Natural killer cell treated with Interleukin-12 subunit alpha and Interleukin-12 subunit beta and Interleukin-15 and Interleukin-18, amount 100 ng/mL, for 72 hours (primary cell): Measurements from ENCODE around the gene STK32C. TPM values are rescaled to one million over a fixed set of nuclear protein-coding genes. Genes with fewer than 3 reads are reported as not detected.
"Not testable (repeated sequence)": the region's sequence is repeated elsewhere in the genome, so short reads cannot be mapped to it uniquely, and the experiment has no call there.

ENCODE experiments used
- ATAC-seq, 2 donors: fragments of 150-1000 bp; cut with Tn5 transposase in 1 of 2; sonication (Bioruptor Pico), chemical (Tn5 transposase) in 1 of 2; 2 replicates each; pipeline ENCODE4 v1.10.0; 2021
- DNase-seq: peaks from one replicate; pipeline ENCODE4 v3.0.0; 2022; ENCODE audit warnings: low spot score
- H3K27ac Mint-ChIP-seq, 2 donors: 1 replicate in 1 of 2; 2 replicates in 1 of 2; pipeline ENCODE4 v1.8.0; 2022; ENCODE audit warnings: mixed read lengths in 2 of 2, mild to moderate bottlenecking in 1 of 2, moderate library complexity in 1 of 2
- H3K27me3 Mint-ChIP-seq, 2 donors: 1 replicate in 1 of 2; 2 replicates in 1 of 2; pipeline ENCODE4 v1.8.0; 2022; ENCODE audit warnings: mixed read lengths in 2 of 2
- H3K36me3 Mint-ChIP-seq: one replicate; pipeline ENCODE4 v1.8.0; 2022; ENCODE audit warnings: mixed read lengths
- H3K4me1 Mint-ChIP-seq, 2 donors: 1 replicate in 1 of 2; 2 replicates in 1 of 2; pipeline ENCODE4 v1.8.0; 2022; ENCODE audit warnings: low read depth in 2 of 2, mixed read lengths in 2 of 2, mild to moderate bottlenecking in 1 of 2
- H3K4me3 Mint-ChIP-seq: one replicate; pipeline ENCODE4 v1.8.0; 2022; ENCODE audit warnings: mixed read lengths
- H3K9me3 Mint-ChIP-seq: 2 replicates; pipeline ENCODE4 v1.8.0; 2022; ENCODE audit warnings: mixed read lengths
- total RNA-seq, 2 donors: library from RNA; stranded (reverse); gene quantifications; one replicate each; pipeline ENCODE4 v1.2.3, GENCODE V29; 2022

Gene STK32C
- total RNA-seq, 2 donors from 2014 or later = 29.2 to 34.6 TPM

GRCh38 chr10:132167041-132167674 is 140.6 kb downstream of the STK32C start:
- ATAC-seq (no peak), DNase-seq (no peak)
- Mint-ChIP-seq H3K27ac (peak overlapping the region in 1 of 2 donors; percentile 26), H3K9me3 (no peaks in the 10 kb centered on the region), H3K36me3 (peaks cover under 1% of the 10 kb centered on the region), H3K27me3 (peaks cover 0 to under 1% of the 10 kb centered on the region in 2 donors), H3K4me1 (peaks cover 10 to 12% of the 10 kb centered on the region in 2 donors), H3K4me3 (peak overlapping the region; percentile 51)

GRCh38 chr10:132166216-132166950 is 141.4 kb downstream of the STK32C start:
- DNase-seq (no peak), ATAC-seq (no peak)
- Mint-ChIP-seq H3K36me3 (peaks cover 6% of the 10 kb centered on the region), H3K27me3 (no peaks in the 10 kb centered on the region), H3K27ac (peak overlapping the region in 1 of 2 donors; percentile 26), H3K9me3 (no peaks in the 10 kb centered on the region), H3K4me1 (peaks cover 16 to 18% of the 10 kb centered on the region in 2 donors), H3K4me3 (peak overlapping the region; percentile 51)

GRCh38 chr10:132165416-132165980 is 142.3 kb downstream of the STK32C start:
- Mint-ChIP-seq H3K9me3 (no peaks in the 10 kb centered on the region), H3K36me3 (peaks cover 6% of the 10 kb centered on the region), H3K4me3 (no peak overlapping the region), H3K27me3 (no peaks in the 10 kb centered on the region), H3K4me1 (peaks cover 16 to 18% of the 10 kb centered on the region in 2 donors), H3K27ac (no peak overlapping the region)
- ATAC-seq (no peak), DNase-seq (no peak)

GRCh38 chr10:132164761-132165278 is 142.9 kb downstream of the STK32C start:
- DNase-seq (no peak), ATAC-seq (no peak)
- Mint-ChIP-seq H3K36me3 (peaks cover 6% of the 10 kb centered on the region), H3K4me1 (peaks cover 16 to 18% of the 10 kb centered on the region in 2 donors), H3K27ac (no peak overlapping the region), H3K9me3 (no peaks in the 10 kb centered on the region), H3K4me3 (no peak overlapping the region), H3K27me3 (no peaks in the 10 kb centered on the region)

GRCh38 chr10:132163826-132164515 is 143.8 kb downstream of the STK32C start:
- Mint-ChIP-seq H3K9me3 (no peaks in the 10 kb centered on the region), H3K36me3 (peaks cover 6% of the 10 kb centered on the region), H3K27me3 (no peaks in the 10 kb centered on the region), H3K4me1 (peaks cover 18 to 22% of the 10 kb centered on the region in 2 donors), H3K27ac (peak overlapping the region in 1 of 2 donors; percentile 43), H3K4me3 (no peak overlapping the region)
- DNase-seq (no peak), ATAC-seq (no peak)

- DNase-seq (no peak), ATAC-seq (peak; percentile 55 to 84)
- no peaks in the 10 kb centered on the region for H3K9me3 Mint-ChIP-seq
- peaks cover 6% of the 10 kb centered on the region for H3K36me3 Mint-ChIP-seq
- H3K27me3 Mint-ChIP-seq = no peaks in the 10 kb centered on the region
- H3K4me1 Mint-ChIP-seq = peaks cover 18 to 22% of the 10 kb centered on the region in 2 donors
- no peak overlapping the region for H3K4me3 Mint-ChIP-seq
- H3K27ac Mint-ChIP-seq = peak overlapping the region in 1 of 2 donors; percentile 43
Measured at GRCh38 chr10:132163278-132163765, 144.4 kb downstream of the STK32C start.

GRCh38 chr10:132162590-132163277 is 145.0 kb downstream of the STK32C start:
- peak overlapping the region; percentile 89 for H3K4me3 Mint-ChIP-seq
- no peaks in the 10 kb centered on the region for H3K9me3 Mint-ChIP-seq

GRCh38 chr10:132162021-132162531 is 145.7 kb downstream of the STK32C start:
- H3K4me1 Mint-ChIP-seq = peaks cover 21 to 22% of the 10 kb centered on the region in 2 donors
- H3K36me3 Mint-ChIP-seq = peaks cover 6% of the 10 kb centered on the region
- peak; percentile 40 to 76 for ATAC-seq
- H3K4me3 Mint-ChIP-seq = peak overlapping the region; percentile 89
- H3K9me3 Mint-ChIP-seq = no peaks in the 10 kb centered on the region
- no peaks in the 10 kb centered on the region for H3K27me3 Mint-ChIP-seq
- peak overlapping the region; percentile 91 to 98 for H3K27ac Mint-ChIP-seq
- peak; percentile 60 for DNase-seq

More at GRCh38 chr10:132162590-132163277, 145.0 kb downstream of the STK32C start:
- Mint-ChIP-seq H3K36me3 (peaks cover 6% of the 10 kb centered on the region), H3K27me3 (no peaks in the 10 kb centered on the region), H3K27ac (peak overlapping the region; percentile 91 to 98), H3K4me1 (peaks cover 21 to 22% of the 10 kb centered on the region in 2 donors)
- DNase-seq = no peak
- ATAC-seq = no peak

- H3K36me3 Mint-ChIP-seq, DNase-seq, H3K27me3 Mint-ChIP-seq, H3K9me3 Mint-ChIP-seq, ATAC-seq: not testable (repeated sequence)
- H3K4me1 Mint-ChIP-seq = peaks cover 16 to 20% of the 10 kb centered on the region in 2 donors
- H3K4me3 Mint-ChIP-seq = peak overlapping the region; percentile 10
- peak overlapping the region in 1 of 2 donors; percentile 98 for H3K27ac Mint-ChIP-seq
Measured at GRCh38 chr10:132160834-132161622, 146.7 kb downstream of the STK32C start.

GRCh38 chr10:132160231-132160630 is 147.5 kb downstream of the STK32C start:
- H3K27me3 Mint-ChIP-seq, H3K4me3 Mint-ChIP-seq, DNase-seq, ATAC-seq, H3K36me3 Mint-ChIP-seq, H3K9me3 Mint-ChIP-seq: not testable (repeated sequence)
- Mint-ChIP-seq H3K4me1 (peaks cover 16 to 20% of the 10 kb centered on the region in 2 donors), H3K27ac (peak overlapping the region in 1 of 2 donors; percentile 82)

- H3K4me3 Mint-ChIP-seq = peak overlapping the region; percentile 63
- peak overlapping the region; percentile 56 to 82 for H3K27ac Mint-ChIP-seq
- peaks cover 16 to 20% of the 10 kb centered on the region in 2 donors for H3K4me1 Mint-ChIP-seq
- H3K36me3 Mint-ChIP-seq, H3K27me3 Mint-ChIP-seq, ATAC-seq, H3K9me3 Mint-ChIP-seq: not testable (repeated sequence)
- peak; percentile 48 for DNase-seq
Measured at GRCh38 chr10:132159302-132160230, 148.2 kb downstream of the STK32C start.
